Natural killer cell (primary cell): ENCODE results near the gene IL12RB2. TPM values are rescaled to one million over a fixed set of nuclear protein-coding genes. Genes with fewer than 3 reads are reported as not detected.
A peak's percentile ranks its signal among the peaks of the same experiment; 100 is the strongest.

Source experiments
- ATAC-seq, 3 donors: fragments of 150-1000 bp in 2 of 3; fragments of 200-7000 bp in 1 of 3; cut with Tn5 transposase; 1 replicate in 1 of 3; 2 replicates in 2 of 3; pipeline ENCODE4 v1.10.0; 2021; ENCODE audit warnings: mild to moderate bottlenecking in 2 of 3, moderate library complexity in 2 of 3
- DNase-seq, 2 donors: peaks; one replicate each; pipeline versions ENCODE4 v3.0.0 to v3.0.0-alpha.2; 2013 to 2021; ENCODE audit warnings: mixed read lengths in 1 of 2
- H3K27ac ChIP-seq: one replicate; pipeline ENCODE4 v1.5.1; 2013; ENCODE audit warnings: mild to moderate bottlenecking, low read length
- H3K27me3 ChIP-seq: one replicate; pipeline ENCODE4 v1.6.1; 2013; ENCODE audit warnings: low read length; ENCODE audit not compliant: control insufficient read depth, insufficient read depth
- H3K36me3 ChIP-seq: one replicate; pipeline ENCODE4 v1.6.1; 2013; ENCODE audit warnings: low read length; ENCODE audit not compliant: control insufficient read depth, insufficient read depth
- H3K4me1 ChIP-seq: one replicate; pipeline ENCODE4 v1.6.1; 2013; ENCODE audit warnings: low read length; ENCODE audit not compliant: control insufficient read depth, insufficient read depth
- H3K4me3 ChIP-seq: one replicate; pipeline ENCODE4 v1.5.1; 2013; ENCODE audit warnings: low read length
- H3K9me3 ChIP-seq: one replicate; pipeline ENCODE4 v1.6.1; 2013; ENCODE audit warnings: low read length; ENCODE audit not compliant: control insufficient read depth, insufficient read depth
- H3K27ac Mint-ChIP-seq, 2 donors: one replicate each; pipeline ENCODE4 v1.8.0; 2022; ENCODE audit warnings: mild to moderate bottlenecking in 2 of 2, mixed read lengths in 2 of 2, moderate library complexity in 1 of 2
- H3K27me3 Mint-ChIP-seq, 2 donors: one replicate each; pipeline ENCODE4 v1.8.0; 2022; ENCODE audit warnings: low read depth in 2 of 2, mixed read lengths in 2 of 2
- H3K36me3 Mint-ChIP-seq: one replicate; pipeline ENCODE4 v1.8.0; 2022; ENCODE audit warnings: mixed read lengths
- H3K4me1 Mint-ChIP-seq, 2 donors: one replicate each; pipeline ENCODE4 v1.8.0; 2022; ENCODE audit warnings: mixed read lengths in 2 of 2
- H3K4me3 Mint-ChIP-seq: one replicate; pipeline ENCODE4 v1.8.0; 2022; ENCODE audit warnings: mild to moderate bottlenecking, moderate library complexity, mixed read lengths
- H3K9me3 Mint-ChIP-seq, 2 donors: one replicate each; pipeline ENCODE4 v1.8.0; 2022; ENCODE audit warnings: mixed read lengths in 2 of 2
- CTCF ChIP-seq: fragments of 200-600 bp; IDR thresholded peaks from one replicate; pipeline ENCODE4 v1.8.0; 2022; ENCODE audit warnings: antibody characterized with exemption
- WGBS: methylation state at CpG from one replicate; pipeline ENCODE4 v1.1.7; 2013; ENCODE audit warnings: missing lambda C conversion rate; ENCODE audit not compliant: insufficient coverage; 5-methylcytosine and 5-hydroxymethylcytosine counted together
- intact Hi-C: fragments of 100-400 bp; cut with micrococcal nuclease; formaldehyde crosslinking; loops from one replicate; pipeline ENCODE4 v1.14.2; 2022
- total RNA-seq, 4 donors: library from RNA; stranded (reverse); fragments of 120-200 nt in 1 of 4; gene quantifications; one replicate each; pipeline versions ENCODE4 v1.2.3 to v1.2.4, GENCODE V29; 2013 to 2022

IL12RB2 gene
- total RNA-seq, 3 donors from 2014 or later (not counting 1 experiment from before 2014, with no cell fraction given): 18.2 to 51.2 (median 24.8) TPM

- 5% methylated on average over 3 of the region's 3 CpGs for WGBS
- no peaks in the 10 kb centered on the region for H3K27me3 Mint-ChIP-seq
- TF ChIP-seq CTCF: no peak
- H3K36me3 ChIP-seq: peaks cover 35% of the 10 kb centered on the region
- peaks cover 74% of the 10 kb centered on the region in 2 donors for H3K4me1 Mint-ChIP-seq
- DNase-seq (no peak), ATAC-seq (no peak)
- peaks cover 5% of the 10 kb centered on the region for H3K4me1 ChIP-seq
- H3K27ac ChIP-seq: peak overlapping the region; percentile 36
- H3K9me3 ChIP-seq: no peaks in the 10 kb centered on the region
- no peaks in the 10 kb centered on the region for H3K9me3 Mint-ChIP-seq
- H3K27me3 ChIP-seq: no peaks in the 10 kb centered on the region
- H3K27ac Mint-ChIP-seq: peak overlapping the region; percentile 99 to 100
- H3K4me3 Mint-ChIP-seq: peak overlapping the region; percentile 100
- H3K36me3 Mint-ChIP-seq: peaks cover 22% of the 10 kb centered on the region
- intact Hi-C loops: no loop called here
- H3K4me3 ChIP-seq: peak overlapping the region; percentile 80
Observed at GRCh38 chr1:67427947-67428346, 120.3 kb downstream of the IL12RB2 start.

- no peak for TF ChIP-seq CTCF
Observed at GRCh38 chr1:67429011-67429527, 121.4 kb downstream of the IL12RB2 start.

GRCh38 chr1:67429528-67430357 lies 122.1 kb downstream of the IL12RB2 start:
- H3K27me3 ChIP-seq: no peaks in the 10 kb centered on the region
- peaks cover 17% of the 10 kb centered on the region for H3K36me3 ChIP-seq
- Mint-ChIP-seq H3K4me1 (peaks cover 68 to 69% of the 10 kb centered on the region in 2 donors), H3K27ac (peak overlapping the region; percentile 99 to 100), H3K36me3 (peaks cover 9% of the 10 kb centered on the region), H3K4me3 (peak overlapping the region; percentile 100), H3K27me3 (peaks cover 0 to 2% of the 10 kb centered on the region in 2 donors), H3K9me3 (no peaks in the 10 kb centered on the region)
- H3K4me1 ChIP-seq: peaks cover 5% of the 10 kb centered on the region
- TF ChIP-seq CTCF: no peak
- peak; percentile 36 to 54 for DNase-seq
- intact Hi-C loops: loop anchor here (1.0 to 10.0 kb wide), 6 partner anchors 96 to 495 kb away; partner anchors contain the start of gene GADD45A
- peak overlapping the region; percentile 98 for H3K27ac ChIP-seq
- peak overlapping the region; percentile 80 for H3K4me3 ChIP-seq
- peak; percentile 0 to 4 (median 0) for ATAC-seq
- WGBS: under 1% methylated on average over 69 of the region's 69 CpGs
- H3K9me3 ChIP-seq: no peaks in the 10 kb centered on the region

More at GRCh38 chr1:67429011-67429527, 121.4 kb downstream of the IL12RB2 start:
- ATAC-seq (peak; percentile 36 to 43 (median 37)), DNase-seq (peak; percentile 63 to 69)
- under 1% methylated on average over 25 of the region's 25 CpGs for WGBS
- intact Hi-C loops: loop anchor here (1.0 kb wide), 2 partner anchors 96 to 143 kb away; no protein-coding TSS in a partner anchor
- Mint-ChIP-seq H3K36me3 (peaks cover 16% of the 10 kb centered on the region), H3K9me3 (no peaks in the 10 kb centered on the region), H3K27me3 (no peaks in the 10 kb centered on the region), H3K4me3 (peak overlapping the region; percentile 100), H3K27ac (peak overlapping the region; percentile 99 to 100), H3K4me1 (peaks cover 73% of the 10 kb centered on the region in 2 donors)
- peaks cover 5% of the 10 kb centered on the region for H3K4me1 ChIP-seq
- H3K36me3 ChIP-seq: peaks cover 24% of the 10 kb centered on the region
- peak overlapping the region; percentile 98 for H3K27ac ChIP-seq
- no peaks in the 10 kb centered on the region for H3K27me3 ChIP-seq
- H3K4me3 ChIP-seq: peak overlapping the region; percentile 80
- H3K9me3 ChIP-seq: no peaks in the 10 kb centered on the region
